ENCODE data around the gene TBATA.

The TBATA gene

GRCh38 chr10:70761031-70761601 lies 24.1 kb downstream of the TBATA start:
- DNase-seq, result no peak

GRCh38 chr10:70760271-70760787 lies 24.8 kb downstream of the TBATA start:
- no peak for DNase-seq

GRCh38 chr10:70759781-70760180 lies 25.4 kb downstream of the TBATA start:
- DNase-seq, result no peak

DNA sequence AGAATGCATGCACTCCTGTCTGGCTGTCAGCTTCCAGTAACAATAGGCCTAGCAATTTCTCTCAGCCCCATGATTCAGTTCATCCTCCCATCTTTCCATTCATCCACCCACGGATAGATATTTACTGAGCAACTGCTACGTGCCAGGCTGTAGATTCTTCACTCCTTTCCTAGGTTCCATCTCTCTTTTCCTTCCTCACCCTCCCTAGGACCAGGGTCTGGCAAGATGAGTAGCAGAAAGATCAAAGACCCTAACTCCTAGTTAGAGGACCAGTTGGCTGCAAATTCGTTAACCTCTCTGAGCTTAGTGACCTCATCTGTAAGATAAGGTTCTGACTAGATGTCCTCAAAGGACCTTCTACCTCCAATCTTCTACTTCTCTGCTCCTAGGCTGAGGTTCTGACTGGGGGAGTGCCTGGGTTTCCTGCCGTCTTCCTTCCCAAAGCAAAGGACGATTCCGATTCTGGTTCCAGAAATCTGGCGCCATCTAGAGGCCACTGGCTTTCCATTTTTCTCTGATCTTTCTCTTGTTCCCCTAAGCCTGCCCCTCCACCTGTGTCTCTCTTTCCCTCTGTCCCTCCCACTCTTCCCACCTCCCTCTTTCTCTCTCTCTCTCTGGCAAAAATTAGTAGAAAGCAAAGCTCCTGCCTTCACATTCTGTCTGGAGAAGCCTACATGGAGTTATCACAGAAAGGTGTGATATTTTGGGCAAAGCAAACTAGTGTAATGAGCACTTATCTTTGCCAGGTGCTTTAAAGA lies 26.2 kb downstream of the TBATA start:
- DNase-seq, result peak; percentile 61 to 72

DNA sequence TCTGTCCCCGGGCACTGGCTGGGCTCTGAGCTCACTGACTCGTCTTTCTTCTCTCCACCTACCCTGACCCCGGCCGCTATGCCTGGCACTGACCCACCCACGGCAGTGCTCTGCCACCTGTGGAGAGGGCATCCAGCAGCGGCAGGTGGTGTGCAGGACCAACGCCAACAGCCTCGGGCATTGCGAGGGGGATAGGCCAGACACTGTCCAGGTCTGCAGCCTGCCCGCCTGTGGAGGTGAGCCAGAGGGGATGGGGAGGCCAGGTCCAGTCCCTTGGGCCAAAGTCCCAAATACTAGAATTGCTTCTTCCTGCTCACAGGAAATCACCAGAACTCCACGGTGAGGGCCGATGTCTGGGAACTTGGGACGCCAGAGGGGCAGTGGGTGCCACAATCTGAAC lies 27.3 kb downstream of the TBATA start:
- no peak for DNase-seq

DNA sequence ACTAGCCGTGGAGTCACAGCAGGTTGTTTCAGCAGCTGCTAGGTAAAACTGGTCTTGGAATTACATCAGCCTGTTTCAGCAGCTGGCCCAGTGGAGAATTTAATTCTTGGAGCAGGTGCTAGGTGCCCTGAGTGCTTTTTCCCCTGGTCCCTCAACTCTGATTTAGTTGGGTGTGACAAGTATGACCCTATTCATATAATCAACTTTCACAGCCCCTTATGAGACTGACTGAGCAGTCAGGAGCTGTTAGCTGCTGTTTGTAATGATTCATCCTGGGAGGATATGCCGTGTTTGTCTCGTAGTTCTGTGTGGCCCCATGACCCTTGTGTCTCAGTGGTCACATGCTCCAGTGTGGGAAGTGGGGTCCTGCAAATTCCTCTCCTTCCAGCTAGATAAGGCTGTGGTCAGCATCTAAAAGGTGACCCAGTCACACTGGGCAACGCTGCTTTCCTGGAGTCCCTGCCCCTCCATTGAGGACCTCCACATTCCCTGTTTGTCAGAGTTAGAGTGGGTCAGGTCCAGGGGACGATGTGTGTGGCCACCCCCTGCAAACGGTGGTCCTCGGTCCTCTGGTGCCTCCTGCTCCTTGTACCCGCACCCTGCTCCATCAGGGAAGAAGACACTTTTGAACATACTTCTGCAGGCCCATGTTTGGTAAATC lies 28.3 kb downstream of the TBATA start:
- no peak for DNase-seq

DNA sequence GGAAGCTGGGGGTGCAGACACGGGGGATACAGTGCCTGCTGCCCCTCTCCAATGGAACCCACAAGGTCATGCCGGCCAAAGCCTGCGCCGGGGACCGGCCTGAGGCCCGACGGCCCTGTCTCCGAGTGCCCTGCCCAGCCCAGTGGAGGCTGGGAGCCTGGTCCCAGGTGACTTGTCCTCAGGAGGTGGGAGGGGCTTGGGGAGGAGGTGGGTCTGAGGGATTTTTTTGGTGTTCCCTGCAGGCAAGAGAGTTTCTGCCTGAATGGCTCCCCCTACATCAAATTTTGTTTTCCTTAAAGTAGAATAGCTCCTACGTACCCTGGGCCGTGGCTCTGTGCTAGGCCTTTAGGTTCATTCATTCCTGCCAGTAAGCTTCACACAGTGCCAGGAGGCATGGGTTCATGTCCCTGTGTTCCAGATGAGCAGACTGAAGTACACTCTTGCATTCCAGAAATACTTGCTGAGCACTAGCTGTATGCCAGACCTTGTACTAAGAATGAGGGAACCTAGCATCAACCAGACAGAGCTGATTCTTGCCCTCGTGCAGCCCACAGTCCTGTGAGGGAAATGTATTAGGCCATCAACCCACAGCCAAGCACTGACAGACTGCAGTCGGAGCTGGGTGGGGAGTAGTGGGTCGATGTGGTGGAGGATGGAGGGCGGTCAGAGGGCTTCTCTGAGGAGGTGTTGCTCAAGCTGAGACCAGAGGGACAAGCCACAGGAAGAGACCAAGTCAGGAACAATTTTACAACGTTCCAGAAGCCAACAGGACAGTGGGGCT lies 31.1 kb downstream of the TBATA start:
- DNase-seq, result no peak

- peak in 1 of 2 donors; percentile 6 for DNase-seq
Observed at GRCh38 chr10:70753026-70753663, 32.0 kb downstream of the TBATA start.

- DNase-seq, result no peak
Observed at GRCh38 chr10:70752571-70752970, 32.6 kb downstream of the TBATA start.

- DNase-seq, result no peak
Observed at GRCh38 chr10:70751991-70752390, 33.2 kb downstream of the TBATA start.

GRCh38 chr10:70751356-70751755 lies 33.8 kb downstream of the TBATA start:
- DNase-seq, result no peak

- no peak for DNase-seq
Observed at GRCh38 chr10:70750156-70750703, 34.9 kb downstream of the TBATA start.

DNA sequence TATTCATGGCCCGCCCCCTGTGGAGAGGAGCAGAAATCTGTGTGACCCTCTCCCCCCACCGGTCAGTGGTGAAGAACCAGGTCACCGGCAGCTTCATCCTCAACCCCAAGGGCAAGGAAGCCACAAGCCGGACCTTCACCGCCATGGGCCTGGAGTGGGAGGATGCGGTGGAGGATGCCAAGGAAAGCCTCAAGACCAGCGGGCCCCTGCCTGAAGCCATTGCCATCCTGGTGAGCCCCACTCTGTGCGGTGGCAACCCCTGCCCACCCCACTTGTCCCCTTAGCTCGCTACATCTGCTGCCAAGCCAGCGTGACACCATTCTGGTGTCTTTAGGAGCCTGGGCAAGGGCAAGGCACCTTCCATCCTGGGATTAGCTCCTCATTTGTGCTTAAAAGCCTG lies 35.4 kb downstream of the TBATA start:
- DNase-seq, result no peak

DNA sequence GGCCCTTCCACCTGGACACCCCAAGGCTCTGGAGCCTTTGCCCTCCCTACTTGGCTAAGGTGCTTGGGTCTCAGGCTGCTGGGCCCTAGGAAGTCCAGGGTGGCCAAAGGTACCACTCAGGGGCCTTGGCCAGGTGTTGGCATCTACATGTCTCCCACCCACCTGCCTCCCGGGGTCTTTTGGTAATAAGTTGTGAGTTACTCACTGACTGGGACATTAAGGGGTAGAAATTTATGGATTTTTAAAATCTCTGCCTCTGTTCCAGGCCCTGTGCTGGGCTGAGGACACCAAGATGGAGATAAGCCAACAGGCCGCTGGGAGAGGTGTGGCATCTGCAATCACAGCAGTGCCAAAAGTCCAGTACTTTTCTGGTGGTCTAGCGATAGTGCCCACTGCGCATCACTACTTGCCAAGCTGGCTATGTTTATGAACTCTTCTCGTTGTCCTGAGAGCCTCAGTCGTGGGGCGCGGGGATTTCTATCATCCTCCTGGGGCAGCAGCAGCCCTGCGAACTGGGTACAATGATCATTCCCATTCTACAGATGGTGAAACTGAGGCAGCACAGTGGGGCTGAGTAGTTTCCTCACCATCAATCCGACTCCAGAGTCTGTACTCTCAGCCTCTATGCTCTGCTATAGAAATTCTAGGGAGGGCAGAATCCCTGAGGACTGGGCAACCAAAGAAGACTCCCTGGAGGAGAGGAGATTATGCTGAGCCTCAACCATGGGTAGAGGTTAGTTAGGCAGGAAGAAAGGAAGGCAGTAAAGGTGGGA lies 36.2 kb downstream of the TBATA start:
- DNase-seq, result no peak

DNA sequence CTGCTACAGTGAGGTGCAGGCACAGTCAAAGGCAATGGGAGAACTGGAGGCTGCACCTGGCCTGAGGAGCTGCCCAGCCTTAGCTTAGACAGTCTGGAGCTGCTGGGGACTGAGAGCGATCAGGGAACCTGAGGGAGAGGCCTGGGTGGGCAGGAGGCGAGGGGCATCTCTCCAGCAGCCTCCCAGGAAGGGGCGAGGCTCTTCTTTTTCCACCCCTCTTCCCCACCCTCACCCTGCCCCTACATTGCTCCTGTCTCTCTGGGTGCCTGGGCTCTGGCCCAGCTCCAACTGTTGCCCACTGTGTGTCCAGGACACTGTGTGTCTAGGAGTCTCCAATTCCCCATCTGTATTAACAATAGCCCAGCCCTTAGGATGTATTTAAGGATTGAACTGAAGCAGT lies 36.9 kb downstream of the TBATA start:
- DNase-seq, result no peak

DNA sequence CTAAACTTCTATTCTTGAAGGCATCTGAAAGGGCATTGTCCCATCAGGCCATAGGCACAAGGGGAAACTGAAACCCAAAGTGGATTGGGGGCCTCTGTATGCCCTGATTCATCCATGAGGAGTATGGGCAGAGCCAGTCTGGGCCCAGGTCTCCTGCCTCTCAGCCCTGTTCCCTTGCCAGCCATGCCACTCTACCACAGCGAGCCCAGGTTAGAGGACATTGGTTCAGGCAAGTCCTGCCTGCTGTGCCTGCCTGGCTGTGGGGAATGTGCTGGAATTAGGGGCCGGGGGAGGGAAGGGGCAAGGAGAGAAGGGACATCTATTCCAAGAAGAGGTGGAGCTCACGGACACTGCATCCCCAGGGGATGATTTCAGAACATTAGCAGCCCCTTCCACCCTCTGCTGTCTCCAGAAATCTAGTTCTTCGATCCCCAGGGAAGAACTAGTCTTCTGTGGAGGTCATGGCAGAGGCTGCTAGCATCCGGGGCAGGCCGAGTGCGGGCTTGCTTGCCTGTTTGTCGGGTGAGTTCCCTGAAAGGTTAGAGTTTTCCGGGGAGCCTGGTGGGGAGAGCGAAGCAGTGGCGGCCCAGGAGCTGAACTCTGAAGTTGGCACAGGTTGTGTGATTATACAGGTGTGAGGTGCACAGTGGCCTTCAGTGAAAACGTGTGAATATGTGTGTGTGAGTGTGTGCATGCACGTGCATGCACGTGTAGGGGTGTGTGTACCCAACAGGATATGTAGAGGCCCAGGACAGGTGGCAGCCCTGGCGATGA lies 37.8 kb downstream of the TBATA start:
- DNase-seq, result no peak

GRCh38 chr10:70745555-70745954 lies 39.6 kb downstream of the TBATA start:
- no peak for DNase-seq

GRCh38 chr10:70744617-70745143 lies 40.5 kb downstream of the TBATA start:
- no peak for DNase-seq

DNA sequence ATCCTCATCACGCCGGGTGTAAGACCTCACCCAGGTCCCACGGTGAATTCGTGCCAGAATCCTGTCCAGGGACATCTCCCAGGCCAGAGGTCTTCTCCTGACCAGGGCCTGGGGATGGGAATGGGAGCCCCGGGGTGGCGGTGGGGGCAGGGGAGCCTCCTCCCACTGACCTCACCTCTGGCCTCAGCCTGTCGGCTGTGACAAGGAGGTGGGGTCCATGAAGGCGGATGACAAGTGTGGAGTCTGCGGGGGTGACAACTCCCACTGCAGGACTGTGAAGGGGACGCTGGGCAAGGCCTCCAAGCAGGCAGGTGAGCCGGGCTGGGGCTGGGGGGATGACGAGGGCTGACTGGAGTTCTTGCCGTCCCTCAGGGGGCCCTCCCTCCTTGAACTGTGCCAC lies 41.3 kb downstream of the TBATA start:
- no peak for DNase-seq

- DNase-seq, result no peak
Observed at GRCh38 chr10:70743430-70743788, 41.8 kb downstream of the TBATA start.

Data from CD4-positive, alpha-beta T cell treated with Interferon alpha-2 for 1 hour (primary cell).